ENCODE results near the gene GALNT18. TPM values are rescaled to one million over a fixed set of nuclear protein-coding genes. Genes with fewer than 3 reads are reported as not detected.

GALNT18 gene
- total and polyA plus RNA-seq, 2 of the 4 experiments (the other 2 are of a cell fraction), result 9.5 to 11.3 TPM

DNA sequence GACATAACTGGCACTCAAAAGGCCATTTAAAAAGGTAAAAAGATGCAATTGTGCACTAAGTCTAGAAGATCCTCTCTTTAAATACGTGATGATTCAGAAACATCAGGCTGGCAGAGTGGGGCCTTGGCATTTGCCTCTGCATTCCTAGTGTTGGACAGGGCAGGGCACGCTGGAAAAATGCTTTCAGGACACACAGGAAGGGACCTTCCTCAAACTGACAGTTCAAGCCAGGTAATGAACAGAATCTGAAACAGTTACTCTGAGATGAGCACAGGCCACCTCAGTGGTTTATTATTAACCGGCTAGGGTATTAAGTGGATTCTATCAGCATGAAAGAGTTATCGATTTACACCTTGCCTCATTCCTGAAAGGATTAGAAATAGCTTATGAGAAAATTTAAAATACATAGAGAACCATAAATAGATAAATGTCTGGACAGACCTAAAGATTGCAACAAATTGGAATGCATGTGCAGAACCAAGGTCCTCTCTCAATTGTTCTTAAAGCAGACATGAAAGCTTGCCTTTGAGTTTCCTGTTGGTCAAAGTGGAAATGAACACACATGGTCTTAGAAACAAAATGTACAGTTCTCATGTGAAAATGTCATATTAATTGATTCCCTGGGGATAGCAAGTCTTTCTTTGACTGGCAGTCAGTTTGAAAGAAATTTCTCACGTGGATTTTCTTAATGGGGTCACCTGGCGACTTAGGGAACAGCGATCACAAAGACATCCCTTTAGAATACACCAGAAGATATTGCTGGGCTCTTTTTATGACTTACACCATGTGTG is 247.3 kb downstream of the GALNT18 start:
- intact Hi-C loops (cut with micrococcal nuclease), result no loop called here
- dilution Hi-C loops (cut with HindIII; ENCODE audit: low sequenced_read_pairs, unreplicated experiment), result no loop called here

More for the DNA sequence above, 247.3 kb downstream of the GALNT18 start:
- Histone ChIP-seq H2AK9ac (replicated peaks; ENCODE audit: low read depth, low read length, poor library complexity) (no peak overlapping the region), H2AK5ac (ENCODE audit: low read depth, low read length) (no peak overlapping the region), H3K9me3 (ENCODE audit: control insufficient read depth, insufficient read depth, low read length) (no peaks in the 10 kb centered on the region), H4K5ac (ENCODE audit: low read depth, low read length) (no peak overlapping the region), H2BK5ac (ENCODE audit: low read depth, low read length, poor library complexity, severe bottlenecking) (no peak overlapping the region), H3K36me3 (ENCODE audit: control insufficient read depth, insufficient read depth, low read length) (no peaks in the 10 kb centered on the region), H3K56ac (ENCODE audit: extremely low read depth, insufficient read depth, low read length) (no peak overlapping the region), H3K23ac (ENCODE audit: low read depth, low read length) (no peak overlapping the region), H3K27me3 (ENCODE audit: control insufficient read depth, insufficient read depth, low read length) (peaks cover 3% of the 10 kb centered on the region; the same call in 1 of the 2 replicates), H3K4ac (ENCODE audit: low read depth, low read length) (no peak overlapping the region), H4K20me1 (ENCODE audit: insufficient read depth, low read length) (no peaks in the 10 kb centered on the region), H3K14ac (replicated peaks; ENCODE audit: low read depth, low read length) (no peak overlapping the region), H4K8ac (ENCODE audit: low read depth in 2 of 2, low read length in 2 of 2) (no peak overlapping the region), H2BK15ac (ENCODE audit: low read depth, low read length) (no peak overlapping the region), H4K91ac (ENCODE audit: insufficient read depth, low read depth, low read length) (no peak overlapping the region), H3K9me1 (ENCODE audit: insufficient read depth, low read length) (no peaks in the 10 kb centered on the region), H3K18ac (ENCODE audit: low read depth, low read length) (no peak overlapping the region), H2AFZ (replicated peaks; ENCODE audit: low read length, poor library complexity) (no peak overlapping the region), H3K27ac (ENCODE audit: insufficient read depth, low read length) (no peak overlapping the region), H3K79me1 (ENCODE audit: low read depth in 1 of 2, low read length in 2 of 2) (no peaks in the 10 kb centered on the region), H3K4me3 (ENCODE audit: insufficient read depth, low read depth, low read length) (no peak overlapping the region), H3K4me1 (ENCODE audit: control insufficient read depth, insufficient read depth, low read length) (no peaks in the 10 kb centered on the region), H3K4me2 (ENCODE audit: low read depth, low read length) (no peak overlapping the region), H2BK20ac (ENCODE audit: low read depth, low read length) (no peak overlapping the region), H2BK120ac (ENCODE audit: low read depth, low read length) (no peak overlapping the region), H3K9ac (ENCODE audit: low read depth, low read length) (no peak overlapping the region)
- BruUV-seq (replicated peaks), result no TSS peak
- 86% methylated on average over 2 of the region's 7 CpGs; no CpG with 5 or more reads in 1 of the 2 experiments for WGBS, 2 experiments (ENCODE audit: extremely low coverage in 2 of 2, insufficient read length in 1 of 2)
- POLR2A ChIA-PET (ENCODE audit: unreplicated experiment), result no interaction called here
- in situ Hi-C loops (cut with MboI; ENCODE audit: low sequenced_read_pairs), result no loop called here
- CTCF ChIA-PET, result interaction anchor here (0.7 kb wide), 1 partner anchor 12 kb away, joined by 3 read pairs; no protein-coding TSS in a partner anchor
- DNase-seq (no peak), ATAC-seq (ENCODE audit: low read depth) (no peak)
- TF ChIP-seq POLR2A (IDR thresholded peaks at IDR 0.05; ENCODE audit: low read depth, low read length) (no peak), CEBPB (IDR thresholded peaks at IDR 0.05; ENCODE audit: low read depth, low read length) (no peak), CHD1 (IDR thresholded peaks at IDR 0.05; ENCODE audit: low read depth, low read length) (no peak), NFE2L2 (IDR thresholded peaks at IDR 0.05; ENCODE audit: low read depth, low read length) (no peak), RAD21 (IDR thresholded peaks at IDR 0.05; ENCODE audit: low read length) (no peak), BHLHE40 (IDR thresholded peaks at IDR 0.05; ENCODE audit: low read depth, low read length) (no peak), RCOR1 (IDR thresholded peaks at IDR 0.05; ENCODE audit: insufficient replicate concordance, low read length) (no peak), MAZ (IDR thresholded peaks at IDR 0.05; ENCODE audit: borderline replicate concordance, low read depth, low read length) (no peak), MXI1 (IDR thresholded peaks at IDR 0.05; ENCODE audit: borderline replicate concordance, low read depth, low read length) (no peak), RFX5 (IDR thresholded peaks at IDR 0.05; ENCODE audit: low read depth, low read length) (no peak)
- TF ChIP-seq, protein P1, sequence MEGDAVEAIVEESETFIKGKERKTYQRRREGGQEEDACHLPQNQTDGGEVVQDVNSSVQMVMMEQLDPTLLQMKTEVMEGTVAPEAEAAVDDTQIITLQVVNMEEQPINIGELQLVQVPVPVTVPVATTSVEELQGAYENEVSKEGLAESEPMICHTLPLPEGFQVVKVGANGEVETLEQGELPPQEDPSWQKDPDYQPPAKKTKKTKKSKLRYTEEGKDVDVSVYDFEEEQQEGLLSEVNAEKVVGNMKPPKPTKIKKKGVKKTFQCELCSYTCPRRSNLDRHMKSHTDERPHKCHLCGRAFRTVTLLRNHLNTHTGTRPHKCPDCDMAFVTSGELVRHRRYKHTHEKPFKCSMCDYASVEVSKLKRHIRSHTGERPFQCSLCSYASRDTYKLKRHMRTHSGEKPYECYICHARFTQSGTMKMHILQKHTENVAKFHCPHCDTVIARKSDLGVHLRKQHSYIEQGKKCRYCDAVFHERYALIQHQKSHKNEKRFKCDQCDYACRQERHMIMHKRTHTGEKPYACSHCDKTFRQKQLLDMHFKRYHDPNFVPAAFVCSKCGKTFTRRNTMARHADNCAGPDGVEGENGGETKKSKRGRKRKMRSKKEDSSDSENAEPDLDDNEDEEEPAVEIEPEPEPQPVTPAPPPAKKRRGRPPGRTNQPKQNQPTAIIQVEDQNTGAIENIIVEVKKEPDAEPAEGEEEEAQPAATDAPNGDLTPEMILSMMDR (conservative IDR thresholded peaks at IDR 0.05; ENCODE audit: low read depth, low read length), result no peak

All from IMR-90 (cell line).